Neural cell (in vitro differentiated cells): ENCODE data around the gene CAPN5.

Experiments
- CTCF ChIP-seq: fragments of 450-650 bp; IDR thresholded peaks from 2 replicates; pipeline ENCODE4 v1.5.1; 2014; ENCODE audit warnings: antibody characterized with exemption, mild to moderate bottlenecking, moderate library complexity; ENCODE audit not compliant: poor library complexity, severe bottlenecking
- EP300 ChIP-seq: fragments of 450-650 bp; conservative IDR thresholded peaks from 2 replicates; pipeline ENCODE4 v1.6.1; 2014; ENCODE audit warnings: antibody characterized with exemption, mild to moderate bottlenecking, moderate library complexity; ENCODE audit not compliant: poor library complexity, severe bottlenecking
- POLR2AphosphoS5 ChIP-seq: IDR thresholded peaks from 2 replicates; pipeline ENCODE4 v1.6.1; 2012

- no peak for TF ChIP-seq EP300
- no peak for TF ChIP-seq CTCF
- TF ChIP-seq POLR2AphosphoS5: no peak
Observed at GRCh38 chr11:77107950-77108349, 41.2 kb downstream of the CAPN5 start.
